GM19438 (cell line): ENCODE measurements around the gene PPP2R3A.
"Not testable (repeated sequence)": the region's sequence is repeated elsewhere in the genome, so short reads cannot be mapped to it uniquely, and the experiment has no call there.

Experiments
- ATAC-seq: cut with Tn5 transposase; IDR thresholded peaks from one replicate; pipeline ENCODE4 v1.9.1; 2021; ENCODE audit warnings: low read depth; ENCODE audit not compliant: unreplicated experiment

Gene PPP2R3A

GRCh38 chr3:136189859-136190617 lies 224.5 kb downstream of the PPP2R3A start:
- ATAC-seq = no peak

- not testable (repeated sequence) for ATAC-seq
Measured at GRCh38 chr3:136192195-136192594, 226.7 kb downstream of the PPP2R3A start.

- no peak for ATAC-seq
Measured at GRCh38 chr3:136192831-136193230, 227.3 kb downstream of the PPP2R3A start.

GRCh38 chr3:136193278-136194054 lies 227.9 kb downstream of the PPP2R3A start:
- no peak for ATAC-seq

GRCh38 chr3:136194409-136195257 lies 229.1 kb downstream of the PPP2R3A start:
- no peak for ATAC-seq

GRCh38 chr3:136195258-136196063 lies 229.9 kb downstream of the PPP2R3A start:
- ATAC-seq = peak; percentile 28

- ATAC-seq = no peak
Measured at GRCh38 chr3:136196064-136196400, 230.5 kb downstream of the PPP2R3A start, which contains the start of gene MSL2. MSL2 (minus strand) TSS chr3:136196335; CDS start chr3:136195113, 1,222 bp downstream.

GRCh38 chr3:136196401-136197158 lies 231.1 kb downstream of the PPP2R3A start:
- ATAC-seq = peak; percentile 60

- no peak for ATAC-seq
Measured at GRCh38 chr3:136197159-136197793, 231.7 kb downstream of the PPP2R3A start.
